Activated naive CD8-positive, alpha-beta T cell treated with anti-CD3 and anti-CD28 coated beads for 36 hours (primary cell): ENCODE data around the gene ST3GAL4. TPM values are rescaled to one million over a fixed set of nuclear protein-coding genes. Genes with fewer than 3 reads are reported as not detected.

Source experiments
- DNase-seq: peaks from one replicate; pipeline ENCODE4 v3.0.0; 2021
- H3K27ac Mint-ChIP-seq: one replicate; pipeline ENCODE4 v1.8.0; 2022; ENCODE audit warnings: mild to moderate bottlenecking, moderate library complexity, mixed read lengths
- H3K27me3 Mint-ChIP-seq: one replicate; pipeline ENCODE4 v1.8.0; 2022; ENCODE audit warnings: mild to moderate bottlenecking, mixed read lengths
- H3K36me3 Mint-ChIP-seq: one replicate; pipeline ENCODE4 v1.8.0; 2021; ENCODE audit warnings: mild to moderate bottlenecking, mixed read lengths
- H3K4me1 Mint-ChIP-seq: one replicate; pipeline ENCODE4 v1.8.0; 2021; ENCODE audit warnings: mixed read lengths
- H3K4me3 Mint-ChIP-seq: one replicate; pipeline ENCODE4 v1.8.0; 2022; ENCODE audit warnings: mild to moderate bottlenecking, moderate library complexity, mixed read lengths
- H3K9me3 Mint-ChIP-seq: one replicate; pipeline ENCODE4 v1.8.0; 2022; ENCODE audit warnings: mixed read lengths
- total RNA-seq, 2 experiments: library from RNA; stranded (reverse); gene quantifications; one replicate each; pipeline ENCODE4 v1.2.3, GENCODE V29; 2021

Gene ST3GAL4
- total RNA-seq, 2 experiments from 2014 or later, result 10.6 to 11.8 TPM

DNA sequence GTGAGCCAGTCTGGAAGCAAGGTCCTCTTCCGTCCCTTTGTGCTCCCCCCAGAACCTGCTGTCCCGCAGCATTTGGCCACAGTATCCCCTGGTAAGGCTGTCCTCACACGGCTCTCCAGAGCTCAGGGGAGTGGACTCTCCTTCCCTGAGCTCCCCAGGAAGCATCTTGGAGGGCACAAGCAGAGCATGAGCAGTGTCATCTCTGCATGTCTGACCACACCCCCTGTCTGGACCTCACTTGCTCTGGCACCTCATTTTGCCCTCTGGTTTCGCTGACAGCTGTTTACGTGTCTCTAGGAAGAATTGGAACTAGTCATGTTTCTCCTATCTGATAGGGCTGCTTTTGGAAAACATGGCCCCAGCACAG is 36.1 kb upstream of the ST3GAL4 start:
- Mint-ChIP-seq H3K4me1 (peaks cover 30% of the 10 kb centered on the region), H3K4me3 (no peak overlapping the region), H3K27ac (peak overlapping the region; percentile 39), H3K9me3 (peaks cover 8% of the 10 kb centered on the region), H3K27me3 (no peaks in the 10 kb centered on the region), H3K36me3 (peaks cover 27% of the 10 kb centered on the region)
- no peak for DNase-seq

DNA sequence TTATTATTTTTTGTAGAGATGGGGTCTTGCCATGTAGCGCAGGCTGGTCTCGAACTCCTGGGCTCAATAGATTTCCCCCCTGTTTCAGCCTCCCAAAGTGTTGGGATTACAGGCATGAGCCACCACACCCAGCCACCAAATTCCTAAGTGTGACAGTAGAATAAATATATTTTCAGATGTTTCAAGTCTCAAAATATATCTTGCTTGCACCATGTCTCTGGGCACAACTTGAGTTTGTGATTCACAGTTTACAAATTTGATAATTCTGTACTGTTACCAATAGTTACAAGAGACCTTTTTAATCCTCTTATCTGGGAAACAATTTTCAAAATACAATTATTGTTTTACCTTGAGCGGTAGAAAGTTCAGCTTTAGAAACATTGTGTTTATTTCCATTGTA is 32.5 kb upstream of the ST3GAL4 start:
- peaks cover 27% of the 10 kb centered on the region for H3K4me1 Mint-ChIP-seq
- no peaks in the 10 kb centered on the region for H3K27me3 Mint-ChIP-seq
- H3K4me3 Mint-ChIP-seq, result no peak overlapping the region

DNA sequence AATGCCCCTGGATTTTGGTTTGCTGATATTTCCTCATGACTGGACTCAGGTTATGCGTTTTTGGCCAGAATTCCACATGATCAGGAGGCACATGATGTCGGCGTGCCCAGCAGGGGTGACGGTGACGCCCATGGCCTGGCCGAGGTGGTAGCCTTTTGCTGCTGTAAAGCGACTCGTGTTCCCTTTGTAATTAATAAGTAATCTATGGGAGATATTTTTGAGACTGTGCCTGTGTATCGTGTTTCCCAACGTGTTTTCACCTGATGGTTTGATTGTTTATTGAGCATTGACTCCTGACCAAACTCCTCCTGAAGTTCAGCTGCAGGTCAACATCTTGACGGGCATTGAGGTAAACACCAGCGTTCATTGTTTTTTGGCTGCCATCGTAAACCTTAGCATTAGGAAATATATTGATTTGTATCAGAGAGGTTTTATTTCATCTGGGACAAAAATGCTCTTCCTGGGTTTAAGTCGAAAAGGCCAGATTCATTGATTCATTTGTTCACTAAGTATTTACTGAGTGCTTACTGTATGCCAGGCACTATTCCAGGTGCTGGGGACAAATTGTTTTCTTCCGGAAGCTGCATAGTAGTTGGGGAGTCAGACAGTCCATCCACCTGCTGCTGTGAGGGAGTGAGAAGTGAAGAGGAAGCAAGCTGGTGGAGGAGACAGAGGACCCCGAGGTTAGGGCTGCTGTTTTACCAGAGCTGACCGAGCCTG is 28.0 kb upstream of the ST3GAL4 start:
- Mint-ChIP-seq H3K4me1 (peaks cover 13% of the 10 kb centered on the region), H3K9me3 (no peaks in the 10 kb centered on the region), H3K36me3 (peaks cover 1% of the 10 kb centered on the region), H3K27me3 (no peaks in the 10 kb centered on the region), H3K4me3 (no peak overlapping the region), H3K27ac (no peak overlapping the region)
- DNase-seq, result no peak

More for the DNA sequence above, 32.5 kb upstream of the ST3GAL4 start:
- no peaks in the 10 kb centered on the region for H3K9me3 Mint-ChIP-seq
- peaks cover 5% of the 10 kb centered on the region for H3K36me3 Mint-ChIP-seq
- no peak overlapping the region for H3K27ac Mint-ChIP-seq
- DNase-seq, result no peak

DNA sequence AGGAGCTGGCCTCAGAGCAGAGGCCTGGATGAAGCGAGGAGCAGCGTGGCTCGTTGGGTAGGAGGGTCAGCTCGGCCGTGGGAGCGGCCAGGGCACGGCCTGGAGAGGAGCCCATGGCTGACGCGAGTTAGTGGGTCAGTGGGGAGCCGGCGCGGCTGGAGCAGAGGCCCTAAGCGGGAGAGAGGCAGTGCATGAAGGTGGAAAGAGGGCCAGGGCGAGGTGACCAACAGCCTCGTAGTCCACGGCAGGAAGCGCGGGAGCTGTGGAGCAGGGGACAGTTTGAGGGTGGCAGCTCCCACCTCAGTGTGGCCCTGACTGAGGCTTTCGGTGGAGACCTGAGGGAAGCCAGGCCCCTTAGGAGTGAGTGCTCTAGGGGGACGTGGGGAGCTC is 27.5 kb upstream of the ST3GAL4 start:
- peaks cover 1% of the 10 kb centered on the region for H3K36me3 Mint-ChIP-seq
- DNase-seq, result no peak
- no peaks in the 10 kb centered on the region for H3K27me3 Mint-ChIP-seq
- H3K4me3 Mint-ChIP-seq, result no peak overlapping the region
- no peaks in the 10 kb centered on the region for H3K9me3 Mint-ChIP-seq
- peaks cover 13% of the 10 kb centered on the region for H3K4me1 Mint-ChIP-seq
- H3K27ac Mint-ChIP-seq, result no peak overlapping the region

DNA sequence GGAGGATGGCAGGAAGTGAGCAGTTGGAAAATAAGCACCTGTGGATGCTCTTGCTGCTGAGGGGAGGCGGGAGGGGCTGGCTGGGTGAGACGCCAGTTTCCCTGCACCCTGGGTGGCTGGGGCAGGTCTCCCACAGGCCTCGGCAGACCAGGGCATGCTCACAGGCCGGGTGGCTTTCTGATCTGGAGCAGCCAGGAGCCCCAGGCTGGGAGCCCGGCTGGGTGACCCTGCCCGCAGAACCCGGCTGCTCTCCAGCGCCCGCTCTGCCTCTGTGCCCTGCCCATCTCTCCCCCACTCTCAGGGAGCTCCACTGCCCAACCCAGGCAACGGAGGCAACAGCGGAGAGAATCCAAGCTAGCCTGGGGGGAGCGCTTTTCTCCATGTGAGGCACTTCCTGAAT is 27.0 kb upstream of the ST3GAL4 start:
- Mint-ChIP-seq H3K36me3 (peaks cover 5% of the 10 kb centered on the region), H3K4me3 (no peak overlapping the region), H3K9me3 (no peaks in the 10 kb centered on the region), H3K27me3 (no peaks in the 10 kb centered on the region), H3K27ac (no peak overlapping the region), H3K4me1 (peaks cover 13% of the 10 kb centered on the region)
- no peak for DNase-seq

DNA sequence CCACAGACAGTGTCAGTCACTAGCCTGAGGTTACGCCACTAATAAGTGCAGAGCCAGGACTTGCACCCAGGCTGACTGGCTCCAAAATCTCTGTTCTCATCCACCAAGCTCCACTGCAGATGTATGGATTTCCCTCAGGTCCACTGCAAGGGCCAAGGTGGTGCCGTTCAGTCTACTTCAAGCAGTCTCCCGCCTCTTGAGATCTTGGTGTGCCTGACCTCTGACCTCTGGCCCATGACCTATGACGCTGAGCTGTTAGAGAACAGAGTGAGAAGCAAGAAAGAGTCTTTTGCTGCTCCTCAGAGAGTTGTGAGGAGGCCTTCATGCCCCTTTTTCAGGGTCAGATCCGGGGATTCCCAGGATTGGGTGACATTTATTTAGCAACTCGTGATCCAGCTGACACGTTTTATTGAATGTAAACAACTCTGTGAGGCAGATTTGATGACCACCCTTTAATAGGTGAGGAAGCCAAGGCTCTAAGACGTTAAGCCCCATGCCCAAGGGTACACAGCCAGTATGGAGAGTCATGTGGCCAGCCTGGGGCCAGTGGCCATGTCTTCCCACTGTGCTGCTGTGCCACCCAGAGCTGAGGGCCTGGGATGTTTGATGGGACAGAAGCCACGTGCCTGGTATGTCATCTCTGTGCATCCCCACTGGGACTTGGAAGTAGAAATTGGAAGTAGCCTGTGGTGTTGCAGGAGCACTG is 26.4 kb upstream of the ST3GAL4 start:
- DNase-seq, result no peak
- Mint-ChIP-seq H3K4me3 (no peak overlapping the region), H3K4me1 (peaks cover 13% of the 10 kb centered on the region), H3K27me3 (no peaks in the 10 kb centered on the region), H3K27ac (no peak overlapping the region), H3K9me3 (no peaks in the 10 kb centered on the region), H3K36me3 (peaks cover 10% of the 10 kb centered on the region)

DNA sequence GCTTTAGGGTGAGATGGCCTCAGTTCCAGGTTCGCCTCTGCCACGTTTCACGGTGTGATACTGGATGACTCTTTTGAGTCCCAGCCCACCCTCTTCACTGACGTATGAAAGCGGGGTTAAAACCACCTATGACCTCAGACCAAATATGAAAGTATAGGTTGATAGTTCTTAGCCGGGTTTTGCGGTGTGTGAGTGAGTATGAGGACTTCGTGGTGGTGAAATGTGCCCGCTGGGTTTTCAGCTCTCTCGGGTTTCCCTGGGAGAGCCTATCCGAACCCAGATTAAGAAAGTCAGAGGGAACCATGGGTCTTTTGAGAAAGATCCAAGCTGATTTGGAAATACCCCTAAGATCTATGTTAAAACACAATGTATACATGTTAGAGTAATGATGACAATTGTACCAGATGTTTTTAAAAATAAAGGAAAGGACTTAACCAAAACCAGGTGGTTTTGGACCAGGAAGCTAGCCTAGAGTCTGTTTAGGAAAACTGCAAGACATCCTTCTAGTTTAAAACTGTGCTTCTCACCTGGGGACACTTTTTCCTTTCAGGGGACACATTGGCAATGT is 25.8 kb upstream of the ST3GAL4 start:
- no peaks in the 10 kb centered on the region for H3K27me3 Mint-ChIP-seq
- no peak overlapping the region for H3K27ac Mint-ChIP-seq
- no peaks in the 10 kb centered on the region for H3K9me3 Mint-ChIP-seq
- H3K4me3 Mint-ChIP-seq, result no peak overlapping the region
- DNase-seq, result no peak
- H3K4me1 Mint-ChIP-seq, result peaks cover 13% of the 10 kb centered on the region
- H3K36me3 Mint-ChIP-seq, result peaks cover 10% of the 10 kb centered on the region

DNA sequence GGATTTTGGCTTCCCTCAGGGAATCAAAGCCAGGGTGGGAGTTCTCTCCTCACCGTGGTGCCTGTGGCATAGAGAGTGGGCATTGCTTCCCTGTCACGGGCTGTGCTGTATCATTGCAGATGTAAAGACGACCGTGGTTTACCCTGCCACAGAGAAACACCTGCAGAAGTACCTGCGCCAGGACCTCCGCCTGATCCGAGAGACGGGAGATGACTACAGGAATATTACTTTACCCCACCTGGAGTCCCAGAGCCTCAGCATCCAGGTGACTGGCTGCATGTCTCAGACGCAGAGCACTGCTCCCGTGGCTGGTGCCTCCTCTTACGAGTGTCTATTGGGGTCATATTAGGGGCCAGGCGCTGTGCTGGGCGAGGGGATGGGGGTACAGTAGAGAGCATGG is 24.2 kb upstream of the ST3GAL4 start:
- H3K36me3 Mint-ChIP-seq, result peaks cover 10% of the 10 kb centered on the region
- H3K4me1 Mint-ChIP-seq, result peaks cover 13% of the 10 kb centered on the region
- H3K27me3 Mint-ChIP-seq, result no peaks in the 10 kb centered on the region
- no peaks in the 10 kb centered on the region for H3K9me3 Mint-ChIP-seq
- no peak overlapping the region for H3K27ac Mint-ChIP-seq
- no peak overlapping the region for H3K4me3 Mint-ChIP-seq
- no peak for DNase-seq

DNA sequence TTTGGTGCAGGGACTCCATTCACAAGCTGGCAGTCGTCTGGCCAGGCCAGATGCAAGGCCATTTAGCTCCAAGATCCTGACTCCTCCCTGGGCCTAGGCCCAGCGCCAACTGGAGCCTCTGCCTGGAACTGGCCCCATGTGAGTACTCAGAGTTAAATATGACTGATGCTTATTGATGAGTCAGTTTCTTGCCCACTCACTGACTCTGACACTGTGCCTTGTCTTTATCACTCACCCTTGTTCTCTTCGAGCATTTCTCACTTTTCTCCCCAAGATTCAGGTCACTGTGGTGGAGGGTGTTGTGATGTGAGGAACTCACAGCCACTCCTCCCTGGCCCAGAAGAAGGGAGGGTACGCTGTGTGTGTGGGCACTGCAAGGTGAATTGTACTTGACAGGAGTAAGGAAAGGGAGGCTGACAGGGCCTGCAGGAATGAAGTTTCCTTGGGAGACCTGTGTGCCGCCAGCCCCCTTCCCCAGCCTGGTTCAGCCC is 23.2 kb upstream of the ST3GAL4 start:
- no peak overlapping the region for H3K27ac Mint-ChIP-seq

DNA sequence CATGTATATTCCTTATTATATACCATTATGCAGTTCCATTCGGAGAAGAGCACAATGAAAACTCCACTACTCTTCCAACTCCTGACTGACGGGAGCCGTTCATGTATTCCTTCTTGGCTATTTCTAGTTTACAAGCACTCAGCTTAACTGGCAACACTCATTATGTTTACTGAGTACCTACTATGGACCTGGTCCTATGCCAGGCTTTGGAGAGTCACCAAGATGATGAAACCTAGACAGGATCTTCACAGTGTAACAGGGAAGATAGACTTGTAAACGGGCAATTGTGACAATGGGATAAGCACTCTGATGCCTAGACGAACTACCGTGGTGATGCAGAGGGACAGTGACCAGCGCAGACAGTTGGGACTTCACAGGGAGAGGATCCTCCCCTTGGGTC is 22.3 kb upstream of the ST3GAL4 start:
- Mint-ChIP-seq H3K4me3 (no peak overlapping the region), H3K36me3 (peaks cover 10% of the 10 kb centered on the region), H3K27me3 (no peaks in the 10 kb centered on the region), H3K27ac (no peak overlapping the region), H3K9me3 (no peaks in the 10 kb centered on the region), H3K4me1 (peaks cover 6% of the 10 kb centered on the region)
- DNase-seq, result no peak

More for the DNA sequence above, 23.2 kb upstream of the ST3GAL4 start:
- no peak for DNase-seq
- Mint-ChIP-seq H3K4me1 (peaks cover 10% of the 10 kb centered on the region), H3K9me3 (no peaks in the 10 kb centered on the region), H3K4me3 (no peak overlapping the region), H3K36me3 (peaks cover 10% of the 10 kb centered on the region), H3K27me3 (no peaks in the 10 kb centered on the region)

DNA sequence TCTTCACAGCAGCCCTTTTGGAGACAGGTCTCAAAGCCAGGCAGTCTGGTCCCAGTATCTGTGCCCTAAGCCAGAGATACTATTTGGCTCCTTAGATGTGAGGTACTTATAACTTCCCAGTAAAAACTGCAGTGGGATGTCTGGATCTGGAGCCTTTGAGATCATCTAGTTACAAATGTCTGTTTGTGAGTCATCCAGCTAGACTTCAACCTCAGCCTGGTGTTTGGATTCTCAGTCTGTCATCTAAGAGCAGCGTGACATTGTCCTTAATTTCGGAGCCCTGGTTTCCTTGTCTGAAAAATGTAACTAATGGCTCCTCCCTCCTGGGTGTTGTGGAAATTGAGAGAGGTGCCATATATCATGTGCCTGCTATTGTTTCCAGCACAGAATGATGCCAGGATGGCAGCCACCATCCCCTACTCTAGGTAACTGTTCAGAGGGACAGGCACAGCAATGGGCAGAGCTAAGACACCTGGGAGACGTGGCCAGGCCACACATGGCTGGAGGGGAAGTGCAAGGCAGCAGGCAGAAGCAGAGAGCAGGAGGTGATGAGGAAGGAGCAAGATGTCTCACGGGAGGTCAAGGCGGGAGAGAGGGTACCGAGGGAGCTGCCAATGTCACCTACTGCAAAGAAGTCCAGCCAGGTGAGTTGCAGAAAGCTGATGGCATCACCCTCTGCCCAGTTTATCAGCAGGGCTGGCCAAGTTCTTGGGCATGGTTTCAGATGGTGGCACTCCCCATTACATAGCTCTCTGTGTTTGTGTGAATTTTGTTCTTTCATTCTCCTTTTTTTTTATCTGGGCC is 20.6 kb upstream of the ST3GAL4 start:
- Mint-ChIP-seq H3K36me3 (peaks cover 10% of the 10 kb centered on the region), H3K4me1 (no peaks in the 10 kb centered on the region), H3K4me3 (no peak overlapping the region), H3K27ac (no peak overlapping the region), H3K27me3 (no peaks in the 10 kb centered on the region), H3K9me3 (no peaks in the 10 kb centered on the region)
- no peak for DNase-seq

DNA sequence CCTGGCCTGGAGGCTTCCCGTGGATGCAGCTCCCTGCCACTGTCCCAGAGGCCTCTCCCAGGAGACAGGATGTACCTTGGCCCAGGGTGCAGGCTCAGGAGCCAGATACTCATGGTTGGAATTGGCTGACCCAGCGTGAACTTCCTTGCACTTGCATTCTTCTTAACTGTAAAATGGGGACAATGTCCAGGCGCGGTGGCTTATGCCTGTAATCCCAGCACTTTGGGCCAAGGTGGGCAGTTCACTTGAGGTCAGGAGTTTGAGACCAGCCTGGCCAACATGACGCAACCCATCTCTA is 20.1 kb upstream of the ST3GAL4 start:
- H3K27ac Mint-ChIP-seq, result no peak overlapping the region
- H3K4me1 Mint-ChIP-seq, result no peaks in the 10 kb centered on the region
- H3K36me3 Mint-ChIP-seq, result peaks cover 10% of the 10 kb centered on the region
- DNase-seq, result no peak
- no peaks in the 10 kb centered on the region for H3K27me3 Mint-ChIP-seq
- H3K4me3 Mint-ChIP-seq, result no peak overlapping the region
- H3K9me3 Mint-ChIP-seq, result no peaks in the 10 kb centered on the region

DNA sequence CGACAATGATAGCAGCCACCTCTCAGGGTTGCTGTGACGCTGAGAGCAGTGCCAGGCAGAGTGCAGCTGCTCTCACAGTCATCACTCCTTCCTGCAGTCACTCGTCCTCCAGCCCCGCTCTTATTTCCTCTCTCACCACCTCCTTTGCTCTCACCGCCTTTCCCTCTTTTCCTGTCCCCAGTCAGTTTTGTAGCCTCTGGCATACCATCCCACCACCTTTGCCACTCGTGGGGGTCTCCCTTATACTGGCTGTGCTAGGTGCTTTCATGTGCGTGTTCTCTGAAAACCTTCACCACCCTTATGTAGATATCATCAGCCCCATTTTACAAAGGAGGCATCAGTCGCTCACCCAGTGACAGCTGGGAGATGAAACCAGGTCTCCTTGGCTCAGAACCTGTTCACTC is 19.3 kb upstream of the ST3GAL4 start:
- H3K36me3 Mint-ChIP-seq, result peaks cover 14% of the 10 kb centered on the region
- no peaks in the 10 kb centered on the region for H3K27me3 Mint-ChIP-seq
- H3K9me3 Mint-ChIP-seq, result no peaks in the 10 kb centered on the region
- H3K27ac Mint-ChIP-seq, result no peak overlapping the region
- DNase-seq, result no peak
- H3K4me1 Mint-ChIP-seq, result peaks cover under 1% of the 10 kb centered on the region
- no peak overlapping the region for H3K4me3 Mint-ChIP-seq

DNA sequence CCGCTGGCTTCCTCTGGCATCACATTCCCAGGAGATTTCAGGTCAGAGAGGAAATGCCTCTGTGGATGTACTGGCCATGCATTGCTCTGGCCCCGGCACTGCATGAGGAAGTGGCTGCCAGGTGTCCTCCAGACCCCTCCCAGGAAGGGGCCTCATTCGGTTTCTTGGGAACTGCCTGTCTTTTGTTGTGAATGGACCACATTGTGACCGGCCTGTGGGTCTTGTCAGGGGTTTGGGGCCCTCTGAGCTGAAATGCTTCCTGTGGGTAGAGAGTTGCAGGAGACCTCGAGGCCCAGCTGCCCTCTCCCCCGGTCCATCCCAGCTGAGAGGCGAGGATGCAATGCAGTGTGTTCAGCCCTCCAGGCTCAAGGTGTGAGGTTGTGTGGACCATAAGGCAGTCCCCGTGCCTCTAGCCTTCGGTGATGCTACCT is 18.8 kb upstream of the ST3GAL4 start:
- Mint-ChIP-seq H3K27me3 (no peaks in the 10 kb centered on the region), H3K4me3 (no peak overlapping the region), H3K9me3 (no peaks in the 10 kb centered on the region), H3K36me3 (peaks cover 16% of the 10 kb centered on the region), H3K27ac (no peak overlapping the region), H3K4me1 (peaks cover 4% of the 10 kb centered on the region)
- no peak for DNase-seq

DNA sequence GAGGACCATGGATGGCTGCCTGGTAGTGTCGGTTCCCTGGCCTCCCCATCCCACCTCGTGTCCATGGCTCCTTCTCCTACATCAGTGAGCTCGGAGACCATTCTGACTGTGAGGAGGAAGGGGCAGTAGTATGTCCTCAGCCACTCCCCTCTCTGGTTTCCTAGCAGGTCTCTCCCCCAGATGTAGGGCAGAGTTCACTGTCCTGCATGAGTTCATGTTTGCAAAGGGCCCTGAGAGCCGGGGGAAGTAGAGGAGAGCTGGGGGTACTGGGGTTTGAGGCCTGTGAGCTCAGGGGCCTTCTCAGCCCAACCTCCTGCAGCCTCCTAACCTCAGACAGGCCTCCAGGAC is 18.4 kb upstream of the ST3GAL4 start:
- Mint-ChIP-seq H3K27ac (no peak overlapping the region), H3K4me1 (peaks cover 8% of the 10 kb centered on the region)

More for the DNA sequence above, 18.4 kb upstream of the ST3GAL4 start:
- no peak overlapping the region for H3K4me3 Mint-ChIP-seq
- DNase-seq, result no peak
- peaks cover 16% of the 10 kb centered on the region for H3K36me3 Mint-ChIP-seq
- H3K27me3 Mint-ChIP-seq, result no peaks in the 10 kb centered on the region
- H3K9me3 Mint-ChIP-seq, result no peaks in the 10 kb centered on the region
